GM12878 (cell line): ENCODE data around the gene QSOX1. TPM values are rescaled to one million over a fixed set of nuclear protein-coding genes. Genes with fewer than 3 reads are reported as not detected.

ENCODE experiments used
- ATAC-seq: fragments of 200-7000 bp; cut with Tn5 transposase; 3 replicates; pipeline ENCODE4 v1.9.1; 2020; ENCODE audit warnings: mild to moderate bottlenecking, moderate library complexity
- BruUV-seq: library from RNA; stranded (reverse); fragments of 400-500 nt; replicated peaks from 2 replicates; lab custom pipeline; 2021; lab: Mats Ljungman, UMichigan
- CTCF ChIA-PET: fragments of 300-600 bp; sonication (Branson Sonifier 250); formaldehyde crosslinking; extraction: SDS; loops from one replicate; lab custom pipeline; 2021; ENCODE audit warnings: inconsistent platforms; lab: Yijun Ruan, JAX
- POLR2A ChIA-PET: fragments of 350-600 bp; formaldehyde crosslinking; extraction: SDS; loops from one replicate; lab custom pipeline; 2021; ENCODE audit warnings: inconsistent platforms; lab: Charles Lee
- RAD21 ChIA-PET: fragments of 300-600 bp; sonication (Branson Sonifier 250); formaldehyde crosslinking; loops from one replicate; lab custom pipeline; 2023; ENCODE audit warnings: antibody characterized with exemption; ENCODE audit not compliant: unreplicated experiment; lab: Charles Lee
- SMC1A ChIA-PET: fragments of 300-600 bp; sonication (Branson Sonifier 250); formaldehyde crosslinking; loops from one replicate; lab custom pipeline; 2023; ENCODE audit not compliant: unreplicated experiment, uncharacterized antibody; lab: Charles Lee
- DNase-seq: peaks from one replicate; pipeline ENCODE4 v3.0.0-alpha.2; 2011; ENCODE audit warnings: low read depth, low spot score
- FAIRE-seq: peaks from 3 replicates; lab custom pipeline; 2011; peaks lifted over from hg19 to GRCh38; lab: Jason Lieb, UNC
- H2AFZ ChIP-seq: 2 replicates; pipeline ENCODE4 v1.6.0; 2011; ENCODE audit warnings: low read depth, low read length, control low read depth; ENCODE audit not compliant: control insufficient read depth
- H3K27ac ChIP-seq: 2 replicates; pipeline ENCODE4 v1.5.1; 2011; ENCODE audit warnings: control low read depth; ENCODE audit not compliant: control insufficient read depth, insufficient read depth
- H3K27me3 ChIP-seq, 2 experiments: replicated peaks in 1 of 2; 2 replicates each; pipeline versions ENCODE4 v1.6.0 to v1.6.1; 2011; ENCODE audit warnings: low read length in 1 of 2; ENCODE audit not compliant: control insufficient read depth in 2 of 2, insufficient read depth in 2 of 2
- H3K36me3 ChIP-seq, 2 experiments: 2 replicates each; pipeline ENCODE4 v1.5.1; 2011; ENCODE audit warnings: low read length in 1 of 2; ENCODE audit not compliant: control insufficient read depth in 2 of 2, insufficient read depth in 2 of 2
- H3K4me1 ChIP-seq: 2 replicates; pipeline ENCODE4 v1.6.1; 2011; ENCODE audit warnings: mild to moderate bottlenecking, low read length, moderate library complexity, mixed read lengths; ENCODE audit not compliant: control insufficient read depth, insufficient read depth
- H3K4me2 ChIP-seq: 2 replicates; pipeline ENCODE4 v1.6.0; 2011; ENCODE audit warnings: control low read depth; ENCODE audit not compliant: control insufficient read depth, insufficient read depth
- H3K4me3 ChIP-seq: fragments of 200-600 bp; sonication (generic); 2 replicates; pipeline ENCODE4 v1.5.1; 2016
- H3K79me2 ChIP-seq: 2 replicates; pipeline ENCODE4 v1.6.0; 2011; ENCODE audit warnings: low read length; ENCODE audit not compliant: control insufficient read depth, insufficient read depth
- H3K9ac ChIP-seq: 2 replicates; pipeline ENCODE4 v1.8.0; 2011; ENCODE audit warnings: low read length, control low read depth, mixed read lengths; ENCODE audit not compliant: control insufficient read depth, insufficient read depth
- H3K9me3 ChIP-seq: replicated peaks from 3 replicates; pipeline ENCODE4 v1.5.1; 2011; ENCODE audit warnings: mild to moderate bottlenecking, low read length; ENCODE audit not compliant: control insufficient read depth, insufficient read depth
- H4K20me1 ChIP-seq: 2 replicates; pipeline ENCODE4 v1.6.0; 2011; ENCODE audit not compliant: control insufficient read depth, insufficient read depth
- HDAC6 ChIP-seq: fragments of 200-600 bp; sonication (generic); IDR thresholded peaks from one replicate; pipeline ENCODE4 v1.8.0; 2017; ENCODE audit warnings: antibody characterized with exemption; ENCODE audit not compliant: unreplicated experiment
- KLF5 ChIP-seq: fragments of 450-650 bp; IDR thresholded peaks from 2 replicates; pipeline ENCODE4 v1.6.1; 2014; ENCODE audit warnings: mild to moderate bottlenecking; ENCODE audit not compliant: partially characterized antibody
- MAX ChIP-seq: IDR thresholded peaks from 2 replicates; pipeline ENCODE4 v1.6.1; 2012; ENCODE audit warnings: low read depth, low read length, improper control_type of control experiment
- MEF2B ChIP-seq: fragments of 450-650 bp; IDR thresholded peaks from 2 replicates; pipeline ENCODE4 v1.6.1; 2018; ENCODE audit warnings: mild to moderate bottlenecking, moderate library complexity; ENCODE audit not compliant: partially characterized antibody, poor library complexity, severe bottlenecking
- NR2C1 ChIP-seq: fragments of 450-650 bp; IDR thresholded peaks from 2 replicates; pipeline ENCODE4 v1.6.1; 2017; ENCODE audit warnings: antibody characterized with exemption, mild to moderate bottlenecking, moderate library complexity
- NR2F1 ChIP-seq: fragments of 450-650 bp; conservative IDR thresholded peaks from 2 replicates; pipeline ENCODE4 v1.6.1; 2017; ENCODE audit warnings: mild to moderate bottlenecking
- POLR2AphosphoS5 ChIP-seq: IDR thresholded peaks from 2 replicates; pipeline ENCODE4 v1.6.1; 2011; ENCODE audit warnings: mild to moderate bottlenecking, low read length, inconsistent platforms
- RBBP5 ChIP-seq: fragments of 200-600 bp; sonication (generic); conservative IDR thresholded peaks from 2 replicates; pipeline ENCODE4 v1.6.1; 2016
- SMC3 ChIP-seq: IDR thresholded peaks from 2 replicates; pipeline ENCODE4 v1.6.1; 2011; ENCODE audit warnings: low read length, improper control_type of control experiment, borderline replicate concordance
- SREBF2 ChIP-seq: IDR thresholded peaks from 2 replicates; pipeline ENCODE4 v1.6.1; 2012; ENCODE audit warnings: mild to moderate bottlenecking, low read length
- TCF3 ChIP-seq: IDR thresholded peaks from 2 replicates; pipeline ENCODE4 v1.6.1; 2012; ENCODE audit warnings: low read depth, mild to moderate bottlenecking, low read length, borderline replicate concordance; ENCODE audit not compliant: insufficient read depth
- YBX1 ChIP-seq: fragments of 450-650 bp; IDR thresholded peaks from 2 replicates; pipeline ENCODE4 v1.6.1; 2016; ENCODE audit warnings: antibody characterized with exemption
- ZSCAN29 ChIP-seq: fragments of 450-650 bp; IDR thresholded peaks from 2 replicates; pipeline ENCODE4 v1.6.1; 2017; ENCODE audit warnings: mild to moderate bottlenecking, moderate library complexity
- WGBS: methylation state at CpG from one replicate; pipeline ENCODE4 v1.1.6; 2016; ENCODE audit warnings: low lambda C conversion rate; ENCODE audit not compliant: insufficient replicate concordance, insufficient coverage; ENCODE audit errors: missing lambda C conversion rate; 5-methylcytosine and 5-hydroxymethylcytosine counted together
- in situ Hi-C: fragments of 300-500 bp; cut with MboI; formaldehyde crosslinking; loops from 9 replicates; pipeline ENCODE4 v1.14.3; 2018; ENCODE audit warnings: mixed read lengths
- intact Hi-C: fragments of 100-400 bp; cut with micrococcal nuclease; formaldehyde crosslinking; loops from one replicate; pipeline ENCODE4 v1.14.2; 2022; ENCODE audit not compliant: unreplicated experiment
- polyA plus RNA-seq, 11 experiments: library from polyadenylated mRNA; depleted of rRNA in 4 of 11; unstranded in 6 of 11; stranded (reverse) in 5 of 11; fragments of >200 nt; fragmentation: Nextera tagmentation in 4 of 11; fragmentation: Illumina TruSeq in 1 of 11; extraction: Ambion mirVana in 4 of 11; extraction: Trizol in 1 of 11; gene quantifications; 1 replicate in 1 of 11; 2 replicates in 10 of 11; pipeline versions ENCODE4 v1.2.1 to v1.2.3, GENCODE V29; 2011 to 2016; ENCODE audit warnings: inconsistent platforms in 2 of 11, missing spikeins in 2 of 11, low read depth in 1 of 11
- total RNA-seq, 4 experiments: library from RNA; depleted of rRNA in 3 of 4; stranded (reverse); fragments of >200 nt in 3 of 4; fragmentation: Illumina TruSeq in 1 of 4; extraction: Trizol in 1 of 4; gene quantifications; 2 replicates each; pipeline versions ENCODE4 v1.2.1 to v1.2.3, GENCODE V29; 2013 to 2021

The QSOX1 gene
- total and polyA plus RNA-seq, 10 of the 15 experiments (the other 5 are each of a cell fraction or from before 2014, with no cell fraction given): 1.8 to 31.3 (median 11.2) TPM

- no peak for TF ChIP-seq TCF3
- no peak for TF ChIP-seq SMC3
- no peak for TF ChIP-seq ZSCAN29
- TF ChIP-seq MAX: no peak
- no peak for TF ChIP-seq NR2F1
- no peak for TF ChIP-seq HDAC6
- TF ChIP-seq KLF5: no peak
- TF ChIP-seq NR2C1: no peak
Measured at GRCh38 chr1:180198611-180199010, 43.9 kb downstream of the QSOX1 start (continued).

DNA sequence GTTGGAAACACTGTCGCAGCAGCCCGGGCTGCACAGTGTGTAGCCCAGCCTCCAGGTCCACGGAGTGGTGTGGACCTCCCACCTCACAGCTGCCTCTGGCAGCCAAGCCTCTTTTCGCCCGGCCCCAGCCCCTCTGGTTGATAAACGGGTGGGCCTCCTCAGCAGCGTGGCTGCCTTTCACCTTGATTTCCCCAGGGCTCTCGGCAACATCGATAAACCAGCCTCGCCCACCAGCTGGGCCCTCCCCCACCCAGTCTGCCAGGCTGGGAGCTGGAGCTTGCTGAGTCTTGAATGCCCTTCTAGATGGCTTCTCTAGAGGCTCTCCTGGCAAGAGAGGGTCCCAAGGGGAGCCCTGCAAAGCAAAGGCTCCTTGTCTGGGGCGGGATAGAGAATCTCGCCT lies 44.3 kb downstream of the QSOX1 start:
- 83% methylated on average over 12 of the region's 12 CpGs for WGBS
- no peak for FAIRE-seq
- intact Hi-C loops (no loop called here), in situ Hi-C loops (no loop called here)
- Histone ChIP-seq H2AFZ (no peak overlapping the region), H3K4me2 (no peak overlapping the region), H4K20me1 (no peaks in the 10 kb centered on the region), H3K27ac (no peak overlapping the region), H3K4me3 (no peak overlapping the region), H3K79me2 (no peaks in the 10 kb centered on the region), H3K4me1 (no peaks in the 10 kb centered on the region), H3K9ac (no peak overlapping the region), H3K9me3 (no peaks in the 10 kb centered on the region), H3K36me3 (peaks cover 0 to 4% of the 10 kb centered on the region in 2 experiments; a peak in 3 of 4 replicates), H3K27me3 (no peaks in the 10 kb centered on the region)
- CTCF ChIA-PET: no interaction called here
- POLR2A ChIA-PET: no interaction called here
- RAD21 ChIA-PET: no interaction called here
- ATAC-seq: no peak
- no peak for DNase-seq
- no TSS peak for BruUV-seq
- TF ChIP-seq SREBF2: no peak
- TF ChIP-seq POLR2AphosphoS5: no peak
- no peak for TF ChIP-seq MEF2B
- TF ChIP-seq YBX1: no peak
- no peak for TF ChIP-seq RBBP5
- SMC1A ChIA-PET: interaction anchor here (0.7 kb wide), 1 partner anchor 221 kb away, joined by 3 read pairs; no protein-coding TSS in a partner anchor
